SK-N-DZ (cell line): Measurements from ENCODE around the gene TUBGCP5. TPM values are rescaled to one million over a fixed set of nuclear protein-coding genes. Genes with fewer than 3 reads are reported as not detected.
A peak's percentile ranks its signal among the peaks of the same experiment; 100 is the strongest.
"Not testable (repeated sequence)": the region's sequence is repeated elsewhere in the genome, so short reads cannot be mapped to it uniquely, and the experiment has no call there.

ENCODE experiments used
- DNase-seq: peaks from one replicate; pipeline ENCODE4 v3.0.0-alpha.2; 2015; ENCODE audit warnings: low spot score
- polyA plus RNA-seq, 2 experiments: library from polyadenylated mRNA; depleted of rRNA; stranded (reverse); fragments of >200 nt; gene quantifications; 2 replicates each; pipeline ENCODE4 v1.2.3, GENCODE V29; 2014

TUBGCP5 gene
- 26.8 and 34.1 TPM in 2 replicates for polyA plus RNA-seq (2014; cell fraction: cytosol; rRNA removed)
- 37.2 and 38.8 TPM in 2 replicates for polyA plus RNA-seq (2014; cell fraction: nucleus; rRNA removed)

- peak; percentile 97 for DNase-seq
These were observed at the start of gene TUBGCP5 for GRCh38 chr15:23039143-23039916. Gene TUBGCP5, minus strand, starts transcription at chr15:23039569. Its CDS starts 26 bp downstream, at chr15:23039543.

GRCh38 chr15:23083115-23083514 lies 43.7 kb upstream of the TUBGCP5 start:
- no peak for DNase-seq

DNA sequence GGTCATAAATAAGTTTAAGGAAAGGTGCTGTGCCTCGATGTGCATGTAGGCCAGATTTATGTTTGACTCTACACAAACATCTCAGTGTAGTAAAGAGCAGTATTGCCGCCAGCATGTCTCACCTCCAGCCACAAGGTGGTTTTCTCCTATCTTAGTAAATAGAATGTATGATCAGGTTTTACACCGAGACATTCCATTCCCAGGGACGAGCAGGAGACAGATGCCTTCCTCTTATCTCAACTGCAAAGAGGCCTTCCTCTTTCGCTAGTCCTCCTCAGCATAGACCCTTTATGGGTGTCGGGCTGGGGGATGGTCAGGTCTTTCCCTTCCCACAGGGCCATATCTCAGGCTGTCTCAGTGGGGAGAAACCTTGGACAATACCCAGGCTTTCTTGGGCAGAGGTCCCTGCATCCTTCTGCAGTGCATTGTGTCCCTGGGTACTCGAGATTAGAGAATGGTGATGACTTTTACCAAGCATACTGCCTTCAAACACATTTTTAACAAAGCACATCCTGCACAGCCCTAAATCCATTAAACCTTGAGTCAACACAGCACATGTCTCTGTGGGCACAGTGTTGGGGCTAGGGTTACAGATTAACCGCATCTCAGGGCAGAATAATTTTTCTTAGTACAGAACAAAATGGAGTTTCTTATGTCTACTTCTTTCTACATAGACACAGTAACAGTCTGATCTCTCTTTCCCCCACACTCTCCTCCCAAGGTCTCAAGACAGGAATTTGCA lies 42.8 kb upstream of the TUBGCP5 start:
- not testable (repeated sequence) for DNase-seq

- DNase-seq: no peak
These were observed 41.9 kb upstream of the TUBGCP5 start for GRCh38 chr15:23081271-23081670.

DNA sequence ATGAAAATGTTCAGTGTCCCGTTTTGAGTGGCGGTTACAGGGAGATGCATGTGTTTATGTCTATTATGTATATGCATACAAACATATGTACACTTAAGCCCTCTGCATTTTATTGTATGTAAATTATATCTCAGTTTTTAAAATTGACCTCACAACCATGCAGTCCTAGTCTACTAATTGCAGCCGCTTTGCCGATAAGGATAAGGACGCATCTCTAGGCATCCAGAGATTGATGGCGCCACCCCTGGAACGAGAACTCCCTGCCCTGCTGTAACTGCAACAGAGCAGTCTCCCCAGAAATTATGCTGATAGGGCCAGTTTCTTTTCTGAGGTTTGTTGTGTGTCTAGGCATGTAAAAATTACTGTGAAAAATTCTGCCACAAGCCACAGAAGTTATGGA lies 40.4 kb upstream of the TUBGCP5 start:
- no peak for DNase-seq

- DNase-seq: no peak
These were observed 36.6 kb upstream of the TUBGCP5 start for GRCh38 chr15:23075927-23076326.

DNA sequence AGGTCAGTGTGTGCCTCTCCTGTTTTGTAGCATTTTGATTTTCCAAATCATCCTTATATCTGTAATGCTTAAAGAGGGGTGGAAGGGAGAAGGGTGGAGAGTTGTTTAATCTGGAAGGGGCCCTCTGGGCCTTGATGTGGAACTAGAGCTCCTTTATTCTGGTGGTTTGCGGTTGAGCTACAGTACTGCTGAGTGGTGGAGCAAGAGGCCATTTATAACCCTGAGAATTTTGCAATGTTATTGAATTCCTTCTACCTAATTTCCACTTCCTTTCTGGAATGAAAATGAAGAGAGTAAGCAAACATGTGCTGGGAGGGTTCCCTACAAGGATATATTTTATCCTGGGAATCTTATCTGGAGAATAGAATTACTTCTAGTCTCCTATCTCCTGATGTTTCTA lies 35.3 kb upstream of the TUBGCP5 start:
- no peak for DNase-seq

- no peak for DNase-seq
These were observed 34.7 kb upstream of the TUBGCP5 start for GRCh38 chr15:23073890-23074646.

- DNase-seq: no peak
These were observed 33.3 kb upstream of the TUBGCP5 start for GRCh38 chr15:23072633-23073032.

- no peak for DNase-seq
These were observed 30.3 kb upstream of the TUBGCP5 start for GRCh38 chr15:23069496-23070166.

DNA sequence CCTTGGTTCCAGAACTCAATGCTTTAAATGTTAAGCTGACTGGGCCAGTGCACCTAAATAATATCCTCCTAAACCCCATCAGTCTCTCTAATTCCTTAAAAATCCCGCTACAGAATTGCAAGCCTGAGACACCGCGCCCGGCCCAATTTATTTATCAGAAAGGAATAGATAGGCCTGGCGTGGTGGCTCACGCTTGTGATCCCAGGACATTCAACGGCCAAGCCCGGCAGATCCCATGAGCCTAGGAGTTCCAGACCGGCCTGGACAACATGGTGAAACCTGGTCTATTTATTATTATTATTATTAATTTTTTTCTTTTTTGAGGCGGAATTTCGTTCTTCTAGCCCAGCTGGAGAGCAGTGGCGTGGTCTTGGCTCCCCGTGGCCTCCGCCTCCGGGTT lies 28.0 kb upstream of the TUBGCP5 start:
- DNase-seq: no peak

DNA sequence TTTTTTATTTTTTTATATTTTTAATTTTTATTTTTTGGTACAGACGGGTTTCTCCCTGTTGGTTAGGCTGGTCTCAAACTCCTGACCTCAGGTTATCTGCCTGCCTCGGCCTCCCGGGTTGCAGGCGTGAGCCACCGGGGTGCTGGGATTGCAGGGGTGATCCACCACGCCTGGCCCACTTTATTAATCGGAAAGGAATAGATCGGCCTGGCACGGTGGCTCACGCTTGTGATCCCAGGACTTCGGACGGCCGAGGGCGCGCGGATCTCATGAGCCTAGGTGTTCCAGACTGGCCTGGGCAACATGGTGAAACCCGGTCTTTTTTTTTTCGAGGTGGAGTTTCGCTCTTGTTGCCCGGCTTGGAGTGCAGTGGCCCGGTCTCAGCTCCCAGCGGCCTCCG lies 26.5 kb upstream of the TUBGCP5 start:
- no peak for DNase-seq

- DNase-seq: no peak
These were observed 24.8 kb upstream of the TUBGCP5 start for GRCh38 chr15:23064156-23064555.

- no peak for DNase-seq
These were observed 18.3 kb upstream of the TUBGCP5 start for GRCh38 chr15:23057707-23058106.

GRCh38 chr15:23055316-23055715 lies 15.9 kb upstream of the TUBGCP5 start:
- DNase-seq: no peak

DNA sequence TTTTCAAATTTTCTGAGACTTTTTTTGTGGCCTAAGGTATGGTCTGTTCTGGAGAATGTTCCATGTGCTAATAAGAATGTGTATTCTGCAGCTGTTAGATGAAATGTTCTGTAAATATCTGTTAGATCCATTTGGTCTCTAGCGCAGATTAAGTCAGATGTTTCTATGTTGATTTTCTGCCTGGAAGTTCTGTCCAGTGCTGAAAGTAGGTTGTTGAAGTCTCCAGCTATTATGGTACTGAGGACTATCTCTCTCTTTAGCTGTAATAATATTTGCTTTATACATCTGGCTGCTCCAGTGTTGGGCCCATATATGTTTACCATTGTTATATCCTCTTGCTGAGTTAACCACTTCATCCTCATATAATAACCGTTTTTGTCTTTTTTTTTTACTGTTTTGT lies 13.2 kb upstream of the TUBGCP5 start:
- no peak for DNase-seq

- no peak for DNase-seq
These were observed 11.3 kb upstream of the TUBGCP5 start for GRCh38 chr15:23050708-23051107.

DNA sequence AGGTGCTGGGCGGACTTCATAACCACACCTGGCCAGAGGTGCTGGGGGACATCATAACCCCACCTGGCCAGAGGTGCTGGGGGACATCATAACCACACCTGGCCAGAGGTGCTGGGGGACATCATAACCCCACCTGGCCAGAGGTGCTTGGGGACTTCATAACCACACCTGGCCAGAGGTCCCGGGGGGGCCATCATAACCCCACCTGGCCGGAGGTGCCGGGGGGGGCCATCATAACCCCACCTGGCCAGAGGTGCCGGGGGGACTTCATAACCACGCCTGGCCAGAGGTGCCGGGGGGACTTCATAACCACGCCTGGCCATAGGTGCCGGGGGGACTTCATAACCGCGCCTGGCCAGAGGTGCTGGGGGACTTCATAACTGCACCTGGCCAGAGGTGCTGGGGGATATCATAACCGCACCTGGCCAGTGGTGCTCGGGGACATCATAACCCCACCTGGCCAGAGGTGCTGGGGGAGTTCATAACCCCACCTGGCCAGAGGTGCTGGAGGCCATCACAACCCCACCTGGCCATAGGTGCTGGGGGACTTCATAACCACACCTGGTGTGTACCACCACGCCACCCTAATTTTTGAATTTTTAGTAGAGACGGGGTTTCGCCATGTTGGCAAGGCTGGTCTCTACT lies 10.7 kb upstream of the TUBGCP5 start:
- DNase-seq: no peak

GRCh38 chr15:23048572-23049282 lies 9.4 kb upstream of the TUBGCP5 start:
- not testable (repeated sequence) for DNase-seq

GRCh38 chr15:23043987-23044386 lies 4.6 kb upstream of the TUBGCP5 start:
- DNase-seq: not testable (repeated sequence)
